Loucy (cell line): ENCODE data around the gene IQCE.
A peak's percentile ranks its signal among the peaks of the same experiment; 100 is the strongest.

Source experiments
- H2AFZ ChIP-seq: fragments of 200-600 bp; sonication (generic); 2 replicates; pipeline ENCODE4 v1.6.0; 2016; ENCODE audit warnings: antibody characterized with exemption, mild to moderate bottlenecking, low read length, moderate library complexity
- H3F3A ChIP-seq: fragments of 200-600 bp; 2 replicates; pipeline ENCODE4 v1.6.0; 2016; ENCODE audit warnings: antibody characterized with exemption, low read depth, mild to moderate bottlenecking
- H3K27me3 ChIP-seq: fragments of 200-600 bp; sonication (generic); 2 replicates; pipeline ENCODE4 v1.6.1; 2014; ENCODE audit warnings: low read length, mild to moderate bottlenecking; ENCODE audit not compliant: insufficient read depth, poor library complexity, severe bottlenecking
- H3K36me3 ChIP-seq: fragments of 200-600 bp; sonication (generic); 2 replicates; pipeline ENCODE4 v1.6.1; 2016; ENCODE audit warnings: low read length; ENCODE audit not compliant: insufficient read depth
- H3K4me1 ChIP-seq: fragments of 200-600 bp; sonication (generic); 2 replicates; pipeline ENCODE4 v1.5.1; 2014; ENCODE audit warnings: low read length, mild to moderate bottlenecking; ENCODE audit not compliant: insufficient read depth, poor library complexity, severe bottlenecking
- H3K4me2 ChIP-seq: fragments of 200-600 bp; sonication (generic); 2 replicates; pipeline ENCODE4 v1.6.0; 2014; ENCODE audit warnings: antibody characterized with exemption, low read length, low read depth, mild to moderate bottlenecking; ENCODE audit not compliant: poor library complexity, severe bottlenecking
- H3K4me3 ChIP-seq: fragments of 200-600 bp; sonication (generic); 2 replicates; pipeline ENCODE4 v1.5.1; 2014; ENCODE audit warnings: low read length, mild to moderate bottlenecking, mixed read lengths; ENCODE audit not compliant: poor library complexity, severe bottlenecking
- H3K79me2 ChIP-seq: fragments of 200-600 bp; sonication (generic); 2 replicates; pipeline ENCODE4 v1.6.1; 2014; ENCODE audit warnings: low read length; ENCODE audit not compliant: insufficient read depth
- H3K9ac ChIP-seq: fragments of 200-600 bp; sonication (generic); 2 replicates; pipeline ENCODE4 v1.6.0; 2014; ENCODE audit warnings: mild to moderate bottlenecking, low read depth, low read length, moderate library complexity; ENCODE audit not compliant: poor library complexity, severe bottlenecking
- H3K9me2 ChIP-seq: fragments of 200-600 bp; sonication (generic); replicated peaks from 2 replicates; pipeline ENCODE4 v1.6.1; 2016; ENCODE audit warnings: low read depth, low read length, mixed read lengths
- H3K9me3 ChIP-seq: fragments of 200-600 bp; sonication (generic); 2 replicates; pipeline ENCODE4 v1.6.1; 2014; ENCODE audit warnings: mild to moderate bottlenecking, antibody characterized with exemption, low read length, low read depth; ENCODE audit not compliant: insufficient read depth
- H4K20me1 ChIP-seq: fragments of 200-600 bp; sonication (generic); 2 replicates; pipeline ENCODE4 v1.6.0; 2014; ENCODE audit warnings: antibody characterized with exemption, low read length, mild to moderate bottlenecking; ENCODE audit not compliant: insufficient read depth, poor library complexity, severe bottlenecking
- EZH2phosphoT487 ChIP-seq: fragments of 200-600 bp; IDR thresholded peaks from 2 replicates; pipeline ENCODE4 v1.6.1; 2018; ENCODE audit warnings: antibody characterized with exemption, mild to moderate bottlenecking, moderate library complexity, borderline replicate concordance
- TF ChIP-seq, protein P1 (sequence below): fragments of 200-600 bp; sonication (generic); conservative IDR thresholded peaks from 2 replicates; pipeline ENCODE4 v1.5.1; 2014; ENCODE audit warnings: mild to moderate bottlenecking, antibody characterized with exemption, low read length

The IQCE gene

DNA sequence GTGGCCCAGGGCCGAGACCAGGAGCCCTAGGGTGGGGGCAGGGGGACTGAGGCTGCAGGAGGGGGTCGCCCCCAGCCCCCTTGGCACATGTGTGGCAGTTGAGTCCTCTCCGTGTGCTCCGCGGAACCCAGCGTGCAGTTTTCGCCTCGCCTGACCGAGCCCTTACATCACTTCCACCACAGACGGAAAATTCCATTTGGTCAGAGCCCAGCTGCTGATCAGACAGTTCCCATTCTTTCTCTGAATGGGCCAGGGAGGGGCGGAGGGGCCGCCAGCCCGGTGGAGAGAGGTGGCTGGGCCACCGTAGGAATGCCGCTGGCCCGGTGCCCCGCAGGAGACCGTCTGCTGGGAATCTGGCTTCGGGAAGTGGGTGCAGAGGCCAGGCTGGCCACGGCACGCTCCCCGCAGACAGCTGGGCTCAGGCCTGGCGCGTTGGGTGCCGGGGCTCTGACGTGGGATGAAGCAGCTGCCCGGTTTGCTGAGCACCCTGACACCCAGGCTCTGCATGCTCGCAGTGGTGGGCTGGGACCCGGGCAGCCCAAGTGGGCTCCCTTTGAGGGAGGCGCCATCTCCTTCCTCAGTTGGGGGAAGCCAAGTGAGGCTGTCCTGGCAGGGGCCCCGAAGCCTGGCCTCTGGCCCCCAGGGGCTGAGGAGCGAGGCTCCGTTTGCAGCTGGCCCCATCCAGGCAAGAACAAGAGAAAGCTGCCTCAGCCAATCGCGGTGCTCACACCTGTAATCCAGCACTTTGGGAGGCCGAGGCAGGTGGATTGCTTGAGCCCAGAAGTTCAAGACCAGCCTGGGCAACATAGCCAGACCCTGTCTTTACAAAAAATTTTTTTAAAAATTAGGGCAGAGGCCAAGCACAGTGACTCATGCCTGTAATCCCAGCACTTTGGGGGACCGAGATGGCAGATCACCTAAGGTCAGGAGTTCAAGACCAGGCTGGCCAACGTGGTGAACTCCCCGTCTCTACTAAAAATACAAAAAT is 82.9 kb downstream of the IQCE start:
- H2AFZ ChIP-seq, result no peak overlapping the region
- no peak overlapping the region for H3K4me3 ChIP-seq
- H3K27me3 ChIP-seq, result no peaks in the 10 kb centered on the region
- H3K9ac ChIP-seq, result no peak overlapping the region
- no peaks in the 10 kb centered on the region for H3K36me3 ChIP-seq
- TF ChIP-seq EZH2phosphoT487, result no peak
- H3K9me2 ChIP-seq, result no peaks in the 10 kb centered on the region
- H3K4me1 ChIP-seq, result peaks cover 33% of the 10 kb centered on the region
- H3K9me3 ChIP-seq, result no peaks in the 10 kb centered on the region
- peaks cover 77% of the 10 kb centered on the region for H4K20me1 ChIP-seq
- H3K79me2 ChIP-seq, result peaks cover 80% of the 10 kb centered on the region
- H3F3A ChIP-seq, result no peaks in the 10 kb centered on the region
- no peak overlapping the region for H3K4me2 ChIP-seq

DNA sequence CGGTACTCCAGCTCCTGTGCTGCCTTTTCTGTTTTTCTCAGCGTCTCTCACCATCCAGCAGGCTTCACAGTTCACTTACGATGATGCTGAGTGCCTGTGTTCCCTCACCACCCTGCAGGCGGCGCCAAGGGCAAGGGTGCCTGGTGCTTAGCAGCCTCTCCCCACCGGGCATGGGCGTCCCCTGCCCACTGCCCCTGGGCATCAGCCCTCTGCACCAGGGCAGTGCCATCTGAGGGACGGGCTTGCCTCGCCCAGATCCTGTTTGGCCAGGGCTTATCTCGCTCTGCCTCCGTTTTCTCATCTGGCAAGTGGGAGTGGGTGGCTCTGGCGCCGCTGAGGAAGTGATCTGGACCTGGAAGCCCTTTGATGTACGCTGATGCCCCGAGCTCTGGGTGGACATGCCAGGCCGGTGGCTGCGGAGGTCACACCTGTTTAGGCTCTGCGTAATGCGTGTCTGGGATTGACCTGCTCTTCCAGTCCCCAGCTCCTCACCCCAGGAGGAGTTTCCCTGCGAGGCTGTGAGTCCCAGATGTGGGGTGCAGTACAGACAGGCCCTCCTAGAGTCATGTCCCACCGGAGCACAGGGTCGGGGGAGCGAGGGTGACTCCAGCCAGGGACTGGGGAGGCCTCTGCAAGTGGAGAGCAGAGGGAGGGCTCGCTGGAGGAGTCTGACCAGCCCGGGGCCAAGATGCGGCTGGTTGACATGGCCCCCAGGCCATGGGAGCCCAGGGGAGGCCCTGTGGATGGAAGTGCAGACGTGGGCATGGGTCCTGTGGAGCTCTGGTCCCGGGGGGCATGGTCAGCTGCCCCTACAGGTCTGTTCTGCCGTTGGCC is 84.8 kb downstream of the IQCE start:
- Histone ChIP-seq H4K20me1 (peaks cover 75% of the 10 kb centered on the region), H3K27me3 (no peaks in the 10 kb centered on the region), H2AFZ (no peak overlapping the region), H3K4me1 (peaks cover 33% of the 10 kb centered on the region), H3K79me2 (peaks cover 62% of the 10 kb centered on the region), H3K9me3 (no peaks in the 10 kb centered on the region), H3K36me3 (peaks cover 16% of the 10 kb centered on the region; the same call in 1 of the 2 replicates), H3K4me3 (no peak overlapping the region), H3K9ac (no peak overlapping the region), H3F3A (no peaks in the 10 kb centered on the region), H3K9me2 (no peaks in the 10 kb centered on the region), H3K4me2 (no peak overlapping the region)
- no peak for TF ChIP-seq EZH2phosphoT487
- TF ChIP-seq, protein P1, sequence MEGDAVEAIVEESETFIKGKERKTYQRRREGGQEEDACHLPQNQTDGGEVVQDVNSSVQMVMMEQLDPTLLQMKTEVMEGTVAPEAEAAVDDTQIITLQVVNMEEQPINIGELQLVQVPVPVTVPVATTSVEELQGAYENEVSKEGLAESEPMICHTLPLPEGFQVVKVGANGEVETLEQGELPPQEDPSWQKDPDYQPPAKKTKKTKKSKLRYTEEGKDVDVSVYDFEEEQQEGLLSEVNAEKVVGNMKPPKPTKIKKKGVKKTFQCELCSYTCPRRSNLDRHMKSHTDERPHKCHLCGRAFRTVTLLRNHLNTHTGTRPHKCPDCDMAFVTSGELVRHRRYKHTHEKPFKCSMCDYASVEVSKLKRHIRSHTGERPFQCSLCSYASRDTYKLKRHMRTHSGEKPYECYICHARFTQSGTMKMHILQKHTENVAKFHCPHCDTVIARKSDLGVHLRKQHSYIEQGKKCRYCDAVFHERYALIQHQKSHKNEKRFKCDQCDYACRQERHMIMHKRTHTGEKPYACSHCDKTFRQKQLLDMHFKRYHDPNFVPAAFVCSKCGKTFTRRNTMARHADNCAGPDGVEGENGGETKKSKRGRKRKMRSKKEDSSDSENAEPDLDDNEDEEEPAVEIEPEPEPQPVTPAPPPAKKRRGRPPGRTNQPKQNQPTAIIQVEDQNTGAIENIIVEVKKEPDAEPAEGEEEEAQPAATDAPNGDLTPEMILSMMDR, result peak; percentile 59

DNA sequence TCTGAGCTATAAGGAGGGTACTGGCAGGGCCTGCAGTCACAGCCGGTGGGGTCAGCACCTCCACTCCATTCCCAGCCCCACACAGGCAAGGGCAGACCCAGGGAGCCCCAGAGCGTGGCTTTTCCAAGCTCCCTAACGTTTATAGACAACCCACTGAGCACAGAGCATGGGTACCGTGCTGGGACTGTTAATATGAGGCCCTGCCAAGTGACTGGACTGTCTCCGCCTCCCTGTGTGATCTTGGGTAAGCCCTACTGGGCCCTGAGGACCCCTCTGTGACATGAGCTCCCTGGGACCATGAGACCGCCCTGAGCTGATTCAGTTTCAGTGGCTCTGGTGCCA is 85.4 kb downstream of the IQCE start:
- Histone ChIP-seq H3K4me2 (peak overlapping the region; percentile 80), H3K9ac (no peak overlapping the region), H2AFZ (no peak overlapping the region), H3K36me3 (peaks cover 21% of the 10 kb centered on the region; the same call in 1 of the 2 replicates), H3K9me2 (no peaks in the 10 kb centered on the region), H3F3A (no peaks in the 10 kb centered on the region), H3K4me1 (peaks cover 33% of the 10 kb centered on the region), H3K27me3 (no peaks in the 10 kb centered on the region), H3K79me2 (peaks cover 56% of the 10 kb centered on the region), H3K4me3 (no peak overlapping the region), H3K9me3 (no peaks in the 10 kb centered on the region), H4K20me1 (peaks cover 69% of the 10 kb centered on the region)
- TF ChIP-seq, protein P1, result no peak
- no peak for TF ChIP-seq EZH2phosphoT487
